Tibial artery (tissue), 4 donors: ENCODE data around the gene TRAF5.
"Not testable (repeated sequence)": the region's sequence is repeated elsewhere in the genome, so short reads cannot be mapped to it uniquely, and the experiment has no call there.

Experiments
- DNase-seq, 2 donors: peaks; one replicate each; pipeline ENCODE4 v3.0.0-alpha.2; 2019
- H3K27ac ChIP-seq, 2 donors: fragments of 200-600 bp; sonication (generic) in 1 of 2; 1 replicate in 1 of 2; 2 replicates in 1 of 2; pipeline ENCODE4 v1.5.1; 2018 to 2019; ENCODE audit warnings: mild to moderate bottlenecking in 1 of 2
- H3K27me3 ChIP-seq, 2 donors: fragments of 200-600 bp; sonication (generic) in 1 of 2; one replicate each; pipeline versions ENCODE4 v1.5.1 to v1.6.0; 2016 to 2019
- H3K36me3 ChIP-seq, 3 donors: fragments of 200-600 bp; sonication (generic) in 2 of 3; one replicate each; pipeline ENCODE4 v1.5.1; 2016 to 2019; ENCODE audit warnings: mild to moderate bottlenecking in 2 of 3
- H3K4me1 ChIP-seq, 4 donors: fragments of 200-600 bp; sonication (generic) in 2 of 4; 1 replicate in 3 of 4; 2 replicates in 1 of 4; pipeline ENCODE4 v1.5.1; 2016 to 2019
- H3K4me3 ChIP-seq, 2 donors: fragments of 200-600 bp; sonication (generic) in 1 of 2; 1 replicate in 1 of 2; 2 replicates in 1 of 2; pipeline ENCODE4 v1.5.1; 2018 to 2019; ENCODE audit warnings: mild to moderate bottlenecking in 2 of 2
- H3K9me3 ChIP-seq, 3 donors: fragments of 200-600 bp; sonication (generic) in 1 of 3; one replicate each; pipeline ENCODE4 v1.5.1; 2016 to 2019
- CTCF ChIP-seq, 2 experiments: fragments of 200-600 bp in 1 of 2; fragments of 450-650 bp in 1 of 2; IDR thresholded peaks; one replicate each; pipeline ENCODE4 v1.5.1; 2017 to 2019; ENCODE audit warnings: antibody characterized with exemption in 2 of 2, mild to moderate bottlenecking in 1 of 2, moderate library complexity in 1 of 2
- intact Hi-C: fragments of 100-400 bp; cut with DNase I; formaldehyde crosslinking; loops from one replicate; pipeline ENCODE4 v1.15.0; 2023; ENCODE audit warnings: low total_unique reads

The TRAF5 gene

GRCh38 chr1:211349741-211350140, 23.1 kb downstream of the TRAF5 start:
- intact Hi-C loops: no loop called here
- H3K27ac ChIP-seq: no peak overlapping the region
- H3K36me3 ChIP-seq: peaks cover 0 to 14% (median 0%) of the 10 kb centered on the region in 3 donors
- no peak for DNase-seq
- H3K4me3 ChIP-seq: no peak overlapping the region
- no peaks in the 10 kb centered on the region for H3K27me3 ChIP-seq
- TF ChIP-seq CTCF (IDR thresholded peaks at IDR 0.05): no peak
- H3K9me3 ChIP-seq: no peaks in the 10 kb centered on the region
- H3K4me1 ChIP-seq: peaks cover 0 to 30% (median 9%) of the 10 kb centered on the region in 4 donors

GRCh38 chr1:211352055-211352454, 25.4 kb downstream of the TRAF5 start:
- Histone ChIP-seq H3K36me3 (peaks cover 0 to 21% (median 14%) of the 10 kb centered on the region in 3 donors), H3K4me1 (peaks cover 0 to 30% (median 9%) of the 10 kb centered on the region in 4 donors)
- H3K4me3 ChIP-seq, H3K9me3 ChIP-seq, H3K27ac ChIP-seq, intact Hi-C loops, H3K27me3 ChIP-seq, DNase-seq: not testable (repeated sequence)

GRCh38 chr1:211352465-211352864, 25.8 kb downstream of the TRAF5 start:
- no peak for TF ChIP-seq CTCF (IDR thresholded peaks at IDR 0.05)
- intact Hi-C loops: no loop called here

GRCh38 chr1:211352985-211353515, 26.4 kb downstream of the TRAF5 start:
- no peak for DNase-seq
- intact Hi-C loops: no loop called here
- peaks cover 0 to 29% (median 23%) of the 10 kb centered on the region in 3 donors for H3K36me3 ChIP-seq

More at GRCh38 chr1:211352465-211352864, 25.8 kb downstream of the TRAF5 start:
- Histone ChIP-seq H3K36me3 (peaks cover 0 to 23% (median 18%) of the 10 kb centered on the region in 3 donors), H3K27me3 (no peaks in the 10 kb centered on the region), H3K4me1 (peaks cover 0 to 30% (median 7%) of the 10 kb centered on the region in 4 donors), H3K9me3 (no peaks in the 10 kb centered on the region), H3K4me3 (no peak overlapping the region), H3K27ac (no peak overlapping the region)
- DNase-seq: no peak

GRCh38 chr1:211353562-211354212, 27.1 kb downstream of the TRAF5 start:
- Histone ChIP-seq H3K27me3 (no peaks in the 10 kb centered on the region), H3K4me3 (no peak overlapping the region), H3K36me3 (peaks cover 0 to 34% (median 25%) of the 10 kb centered on the region in 3 donors), H3K4me1 (peaks cover 0 to 25% (median 5%) of the 10 kb centered on the region in 4 donors), H3K27ac (no peak overlapping the region), H3K9me3 (no peaks in the 10 kb centered on the region)
- intact Hi-C loops: no loop called here
- TF ChIP-seq CTCF (IDR thresholded peaks at IDR 0.05): no peak
- no peak for DNase-seq

More at GRCh38 chr1:211352985-211353515, 26.4 kb downstream of the TRAF5 start:
- no peak overlapping the region for H3K4me3 ChIP-seq
- no peaks in the 10 kb centered on the region for H3K9me3 ChIP-seq
- TF ChIP-seq CTCF (IDR thresholded peaks at IDR 0.05): peak; percentile 35 to 45
- H3K4me1 ChIP-seq: peaks cover 0 to 25% (median 5%) of the 10 kb centered on the region in 4 donors
- no peak overlapping the region for H3K27ac ChIP-seq
- no peaks in the 10 kb centered on the region for H3K27me3 ChIP-seq

- no peaks in the 10 kb centered on the region for H3K27me3 ChIP-seq
- no peak for TF ChIP-seq CTCF (IDR thresholded peaks at IDR 0.05)
- H3K4me3 ChIP-seq: no peak overlapping the region
- no peak for DNase-seq
- peaks cover 0 to 25% (median 2%) of the 10 kb centered on the region in 4 donors for H3K4me1 ChIP-seq
- peaks cover 21 to 53% (median 46%) of the 10 kb centered on the region in 3 donors for H3K36me3 ChIP-seq
- intact Hi-C loops: no loop called here
- no peak overlapping the region for H3K27ac ChIP-seq
- no peaks in the 10 kb centered on the region for H3K9me3 ChIP-seq
These were observed 29.2 kb downstream of the TRAF5 start for GRCh38 chr1:211355873-211356272.
